GM23248 (cell line): ENCODE data around the gene CGN.

Source experiments
- EZH2 ChIP-seq: fragments of 200-600 bp; sonication (generic); IDR thresholded peaks from 2 replicates; pipeline ENCODE4 v1.6.1; 2018; ENCODE audit warnings: antibody characterized with exemption, mild to moderate bottlenecking; ENCODE audit not compliant: insufficient read depth, poor library complexity, severe bottlenecking
- EZH2phosphoT487 ChIP-seq: fragments of 200-600 bp; sonication (generic); IDR thresholded peaks from 2 replicates; pipeline ENCODE4 v1.6.1; 2018; ENCODE audit warnings: antibody characterized with exemption, moderate library complexity, mild to moderate bottlenecking, low read depth; ENCODE audit not compliant: insufficient read depth

- TF ChIP-seq EZH2 (no peak), EZH2phosphoT487 (no peak)
These were observed 34.1 kb upstream of the CGN start for GRCh38 chr1:151477066-151477465.
